HG03521 (cell line): ENCODE data around the gene THSD4.
A peak's percentile ranks its signal among the peaks of the same experiment; 100 is the strongest.

Experiments
- ATAC-seq: cut with Tn5 transposase; IDR thresholded peaks from one replicate; pipeline ENCODE4 v1.9.1; 2021; ENCODE audit warnings: mild to moderate bottlenecking, moderate library complexity; ENCODE audit not compliant: unreplicated experiment

THSD4 gene

DNA sequence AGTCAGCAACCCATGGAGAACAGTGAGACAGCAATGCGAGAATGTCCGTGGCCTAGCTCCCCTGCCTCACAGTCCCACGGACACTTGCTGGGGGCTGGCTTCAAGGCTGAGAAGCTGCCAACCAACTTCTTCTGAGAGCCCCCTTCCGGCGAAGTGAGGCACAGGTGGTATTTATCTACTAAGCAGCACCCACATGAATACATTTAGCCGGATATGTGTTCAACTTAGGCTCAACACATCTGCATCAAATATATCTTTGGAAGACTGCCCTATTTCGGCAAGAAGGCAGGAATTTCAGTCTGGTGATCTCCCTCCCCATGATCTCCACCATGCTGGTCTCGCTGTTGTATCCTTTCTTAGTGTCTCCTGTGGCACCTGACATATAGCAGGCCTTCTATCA lies 354.1 kb downstream of the THSD4 start:
- no peak for ATAC-seq

DNA sequence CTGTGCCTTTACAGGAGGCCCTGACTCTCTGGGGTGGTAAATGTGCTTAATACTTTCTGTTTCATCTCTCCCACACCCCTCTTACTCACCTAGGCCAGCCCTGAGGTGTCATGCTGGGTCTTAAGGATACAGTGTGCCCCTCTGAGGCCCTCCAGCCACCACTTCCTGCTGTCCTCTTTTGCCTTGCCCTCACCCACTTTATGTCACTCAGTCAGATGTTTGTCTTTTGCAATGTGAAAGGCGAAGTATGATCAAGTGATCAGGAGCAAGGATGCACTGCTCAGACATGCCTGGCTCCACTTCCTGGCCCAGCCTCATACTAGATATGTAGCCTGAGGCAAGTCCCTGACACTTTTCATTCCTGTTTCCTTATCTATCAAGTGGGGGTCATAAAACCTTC lies 356.1 kb downstream of the THSD4 start:
- no peak for ATAC-seq

- no peak for ATAC-seq
Observed at GRCh38 chr15:71472566-71472965, 357.3 kb downstream of the THSD4 start.

- no peak for ATAC-seq
Observed at GRCh38 chr15:71473751-71474150, 358.5 kb downstream of the THSD4 start.

DNA sequence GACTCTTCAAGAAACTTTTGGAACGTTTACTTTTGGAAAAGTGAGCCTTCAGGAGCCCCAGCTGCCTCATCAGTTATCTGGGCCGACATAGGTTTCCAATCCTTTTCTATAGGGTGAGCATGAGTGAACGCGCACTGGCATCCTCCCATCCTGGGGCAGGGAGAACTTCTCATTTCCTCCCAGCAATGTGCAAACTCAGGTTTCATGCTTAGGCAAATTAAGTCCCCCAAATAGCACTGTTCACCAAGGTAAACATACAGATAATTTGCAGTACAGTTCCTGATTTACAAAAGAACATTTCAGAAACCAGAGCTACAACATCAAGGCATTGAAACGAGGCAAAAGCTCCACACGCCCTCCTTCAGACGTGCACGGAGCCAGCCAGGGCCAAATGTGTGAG lies 361.6 kb downstream of the THSD4 start:
- ATAC-seq: no peak

DNA sequence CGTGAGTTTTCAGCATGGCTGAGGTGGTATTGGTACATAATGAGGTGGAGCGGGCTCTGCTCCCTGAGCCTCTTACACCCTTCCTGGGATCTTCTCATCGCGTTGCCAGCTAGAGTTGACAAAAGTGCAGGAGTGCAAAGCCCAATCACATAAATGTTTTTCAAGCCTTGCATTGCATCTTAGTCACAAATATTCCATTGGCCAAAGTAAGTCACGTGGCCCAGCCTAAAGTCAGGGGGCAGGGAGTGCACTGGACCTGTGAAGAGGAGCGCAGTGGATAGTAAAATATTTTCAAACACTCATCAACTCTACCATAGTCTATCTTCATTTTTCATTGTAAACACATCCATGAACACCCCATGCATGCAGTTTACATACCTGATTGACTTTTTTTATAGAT lies 365.3 kb downstream of the THSD4 start:
- ATAC-seq: no peak

- no peak for ATAC-seq
Observed at GRCh38 chr15:71484080-71484479, 368.8 kb downstream of the THSD4 start.

GRCh38 chr15:71485094-71485693 lies 369.9 kb downstream of the THSD4 start:
- no peak for ATAC-seq

DNA sequence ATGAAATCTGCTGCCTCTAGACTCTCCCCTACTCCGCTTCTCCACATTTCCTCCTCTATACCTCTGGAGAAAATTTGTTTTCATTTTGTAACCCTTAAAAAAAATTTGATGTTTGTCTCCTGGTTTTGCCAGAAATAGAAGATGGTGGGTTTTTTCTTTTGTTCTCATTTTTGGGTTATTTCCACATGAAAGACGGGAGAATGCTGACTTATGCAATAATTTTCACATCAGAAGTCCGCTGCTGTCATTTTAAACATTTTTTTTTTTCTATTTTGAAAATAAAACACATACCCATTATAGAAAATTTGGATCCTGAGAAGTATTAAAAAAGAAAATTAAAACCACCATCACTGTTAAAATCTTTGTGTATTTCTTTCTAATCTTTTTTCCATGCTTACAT lies 374.3 kb downstream of the THSD4 start:
- no peak for ATAC-seq

DNA sequence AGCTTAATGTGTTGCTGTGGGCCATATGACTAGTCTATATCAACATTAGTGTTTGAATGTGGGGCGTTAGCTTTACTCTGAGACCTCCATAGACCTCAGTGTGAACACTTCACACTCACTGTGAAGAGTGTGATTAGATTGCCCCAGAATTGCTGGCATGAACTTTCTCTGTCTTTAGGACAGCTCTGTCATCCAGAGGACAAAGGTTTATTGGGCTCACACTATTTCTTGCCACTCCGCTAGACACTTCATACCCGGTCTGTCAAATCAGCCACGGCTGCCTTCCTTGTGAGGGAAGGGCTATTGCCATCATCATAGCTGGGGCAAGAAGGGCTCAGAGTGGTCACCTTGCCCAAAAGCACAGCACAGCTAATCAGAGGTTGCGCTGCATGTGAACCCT lies 378.3 kb downstream of the THSD4 start:
- ATAC-seq: no peak

DNA sequence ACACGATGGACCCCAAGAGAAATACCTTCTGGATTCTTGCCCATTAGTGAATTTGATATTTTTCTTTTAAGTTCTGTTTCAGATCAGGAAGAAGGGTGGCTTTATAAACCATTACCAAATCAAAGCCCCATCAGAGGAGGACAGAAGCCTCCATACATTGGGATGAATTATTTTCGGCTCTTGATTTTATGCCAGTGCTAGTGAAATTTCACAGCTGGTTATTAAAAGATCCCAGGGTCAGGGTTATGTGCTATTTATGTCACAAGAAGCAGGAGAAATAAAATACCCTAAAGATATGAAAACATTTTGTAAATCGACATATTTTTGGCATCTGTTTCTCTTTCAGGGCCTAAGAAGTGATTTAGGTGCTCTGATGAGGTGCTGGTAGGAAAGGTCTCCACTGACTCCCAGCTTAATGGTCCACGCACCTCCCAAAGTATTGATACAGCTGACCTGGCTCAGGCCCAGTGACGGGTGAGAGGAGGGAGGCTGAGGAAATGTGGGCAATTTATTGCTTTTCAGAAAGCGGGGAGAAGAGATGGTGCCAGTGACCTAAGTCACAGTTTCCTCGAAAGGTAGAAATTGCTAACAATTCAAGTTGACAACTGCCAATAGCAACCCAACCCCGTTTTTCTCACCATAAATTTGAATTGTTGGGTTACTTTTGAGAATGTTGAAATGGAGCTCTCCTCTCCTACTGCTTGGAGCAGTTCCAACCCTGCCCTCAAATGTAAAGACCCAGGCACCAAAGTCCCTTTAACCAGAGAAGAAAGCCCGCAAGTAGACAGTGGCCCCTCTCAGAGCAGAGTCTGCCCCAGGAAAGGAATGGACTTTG lies 379.5 kb downstream of the THSD4 start:
- ATAC-seq: no peak

GRCh38 chr15:71495398-71495780 lies 380.1 kb downstream of the THSD4 start:
- ATAC-seq: no peak

DNA sequence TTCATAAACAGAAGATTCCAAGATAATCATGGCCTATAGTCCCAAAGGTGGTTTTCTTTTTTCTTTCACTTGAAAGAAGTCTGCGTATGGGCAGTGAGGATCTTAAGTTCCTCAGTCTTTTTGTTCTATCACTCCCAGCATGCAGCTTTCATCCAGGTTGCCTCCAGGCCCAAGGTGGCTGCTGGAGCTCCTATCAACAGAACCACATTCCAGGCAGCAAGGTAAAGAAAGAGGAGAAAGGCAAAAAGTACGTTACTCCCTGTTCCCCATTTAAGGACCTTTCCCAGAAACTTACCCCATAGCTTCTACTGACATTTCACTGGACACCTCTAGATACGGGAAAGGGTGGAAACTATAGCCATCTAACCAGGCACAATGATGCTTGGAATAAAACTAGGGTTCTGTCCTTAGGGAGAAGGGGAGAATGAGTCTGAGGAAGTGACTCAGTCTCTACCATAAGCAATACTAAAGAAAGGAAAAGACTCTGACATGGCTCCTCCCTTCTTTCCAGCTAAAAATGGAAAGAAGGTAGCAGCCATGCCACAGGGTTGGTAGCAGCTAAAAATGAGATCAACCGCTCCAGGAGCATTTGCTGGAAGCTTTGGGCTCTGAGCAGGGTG lies 381.2 kb downstream of the THSD4 start:
- no peak for ATAC-seq

DNA sequence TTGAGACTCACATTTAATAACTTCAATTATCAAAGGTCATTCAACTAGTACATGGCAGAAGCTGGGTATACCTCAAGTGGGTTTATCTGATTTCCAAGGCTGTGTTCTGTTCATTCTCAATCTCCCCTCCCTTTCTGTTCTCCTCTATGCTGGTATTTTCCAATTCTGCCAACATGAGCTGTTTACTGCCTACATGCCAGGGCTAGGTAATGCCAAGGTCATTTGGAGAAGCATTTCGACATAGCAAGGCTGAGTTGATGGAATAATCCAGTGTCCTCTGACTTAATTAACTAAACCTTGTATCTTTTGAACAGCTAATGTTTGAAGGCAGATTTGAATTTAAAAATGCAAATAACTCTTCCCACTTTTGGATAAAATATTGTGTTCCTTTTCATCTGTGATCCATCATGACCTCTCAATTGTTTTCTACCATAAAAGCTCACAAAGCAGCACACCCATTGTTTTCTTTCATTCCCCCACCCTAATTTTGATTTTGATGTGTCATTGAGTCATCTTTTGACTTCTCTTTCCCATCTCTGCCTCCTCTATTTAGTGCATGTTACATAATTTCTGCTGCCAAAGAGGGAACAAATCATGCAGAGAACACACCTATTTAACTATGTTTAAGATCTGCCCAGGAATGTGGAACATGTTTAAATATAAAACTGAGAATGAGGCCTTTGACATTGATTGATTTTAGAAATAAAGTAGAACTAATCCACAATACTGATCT lies 386.2 kb downstream of the THSD4 start:
- ATAC-seq: no peak

DNA sequence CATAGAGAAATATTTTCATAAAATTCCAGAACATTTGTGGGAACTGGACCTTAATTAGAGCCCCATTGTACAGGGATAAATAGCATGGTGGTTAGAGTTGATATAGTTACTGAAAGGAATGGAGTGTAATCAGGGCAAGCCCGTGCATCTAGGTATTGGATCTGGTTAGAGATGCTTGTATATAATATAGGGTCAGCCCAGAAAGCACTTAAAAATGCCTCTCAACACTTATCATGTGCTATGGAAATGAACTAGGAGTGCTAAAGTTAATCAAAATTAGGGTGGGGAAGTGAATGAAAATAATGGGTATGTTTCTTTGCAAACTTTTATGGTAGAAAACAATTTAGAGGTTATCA lies 386.8 kb downstream of the THSD4 start:
- ATAC-seq: no peak

DNA sequence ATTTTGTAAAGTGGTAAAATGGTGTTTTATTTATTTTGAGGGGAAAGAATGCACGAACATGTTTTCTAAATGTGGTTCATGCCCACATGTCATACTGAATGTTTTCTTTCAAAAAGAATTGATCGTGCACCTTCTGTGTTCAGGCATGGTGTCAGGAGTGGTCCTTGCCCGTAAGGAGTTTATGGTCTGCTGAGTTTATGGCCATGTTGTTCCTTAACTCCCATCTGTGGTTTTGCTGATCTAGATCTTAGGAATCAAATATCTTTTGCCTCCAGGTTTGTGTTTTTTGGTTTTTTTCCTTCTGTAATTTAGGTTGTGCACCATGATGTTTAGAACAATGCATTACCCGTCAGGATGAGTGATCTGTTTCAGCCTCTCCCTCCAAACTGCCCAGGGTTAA lies 390.7 kb downstream of the THSD4 start:
- no peak for ATAC-seq

DNA sequence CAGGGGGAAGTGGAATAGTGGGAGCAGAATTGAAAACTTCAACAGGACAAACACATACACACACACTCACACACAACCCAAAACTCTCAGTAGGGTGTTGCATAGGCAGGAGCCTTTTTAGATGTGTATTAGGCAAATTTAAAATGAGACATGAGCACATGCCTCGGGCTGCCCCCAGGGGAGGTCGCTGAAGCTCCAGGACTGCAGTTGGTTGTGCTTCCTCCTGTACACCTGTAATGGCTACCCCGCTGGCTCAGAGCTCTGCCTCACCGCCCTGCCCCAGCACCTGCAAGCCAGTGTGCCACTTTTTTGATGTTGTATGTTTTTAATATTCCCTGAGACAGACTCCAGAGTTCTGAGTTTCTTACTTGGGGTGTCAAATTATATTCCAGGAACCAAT lies 391.7 kb downstream of the THSD4 start:
- ATAC-seq: no peak

- peak; percentile 59 for ATAC-seq
Observed at GRCh38 chr15:71508081-71508682, 392.9 kb downstream of the THSD4 start.

DNA sequence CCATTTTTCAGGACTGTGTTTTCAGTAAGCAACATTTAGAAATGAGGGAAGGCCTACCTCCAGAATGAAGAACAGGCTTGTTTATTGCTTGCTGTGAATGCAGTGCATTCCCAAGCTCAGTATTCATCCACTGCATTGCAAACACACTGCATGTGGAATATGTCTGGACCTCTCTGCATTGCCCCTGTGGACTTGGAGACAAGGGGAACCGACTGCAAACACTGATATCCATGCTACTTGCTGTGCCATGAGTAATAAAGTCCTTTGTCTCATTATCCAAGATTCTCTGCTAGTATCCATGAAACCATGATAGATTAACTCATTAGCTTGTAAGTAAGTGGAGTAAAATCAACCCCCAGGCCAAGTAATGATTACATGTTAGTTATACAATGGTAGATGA lies 393.9 kb downstream of the THSD4 start:
- ATAC-seq: no peak

GRCh38 chr15:71510763-71511162 lies 395.5 kb downstream of the THSD4 start:
- ATAC-seq: no peak
